GM19240 (cell line): ENCODE data around the gene WDR70.
"Not testable (repeated sequence)": the region's sequence is repeated elsewhere in the genome, so short reads cannot be mapped to it uniquely, and the experiment has no call there.

Experiments
- DNase-seq: peaks from one replicate; pipeline ENCODE4 v3.0.0; 2011; ENCODE audit warnings: low spot score; ENCODE audit not compliant: insufficient read length

WDR70 gene

GRCh38 chr5:37679326-37679725 lies 300.2 kb downstream of the WDR70 start:
- DNase-seq = not testable (repeated sequence)

DNA sequence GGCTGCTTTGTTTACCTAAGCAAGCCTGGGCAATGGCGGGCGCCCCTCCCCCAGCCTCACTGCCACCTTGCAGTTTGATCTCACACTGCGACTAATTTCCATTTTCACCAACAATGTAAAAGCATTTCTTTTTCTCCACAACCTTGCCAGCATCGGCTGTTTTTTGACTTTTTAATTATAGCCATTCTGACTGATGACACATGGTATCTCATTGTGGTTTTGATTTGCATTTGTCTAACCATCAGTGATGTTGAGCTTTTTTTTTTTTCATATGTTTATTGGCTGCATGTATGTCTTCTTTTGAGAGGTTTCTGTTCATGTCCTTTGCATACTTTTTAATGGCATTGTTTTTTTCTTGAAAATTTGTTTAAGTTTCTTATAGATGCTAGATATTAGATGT lies 300.8 kb downstream of the WDR70 start:
- DNase-seq = not testable (repeated sequence)

- no peak for DNase-seq
Measured at GRCh38 chr5:37683072-37683471, 304.0 kb downstream of the WDR70 start.

GRCh38 chr5:37685211-37685610 lies 306.1 kb downstream of the WDR70 start:
- no peak for DNase-seq

GRCh38 chr5:37685816-37686215 lies 306.7 kb downstream of the WDR70 start:
- no peak for DNase-seq

DNA sequence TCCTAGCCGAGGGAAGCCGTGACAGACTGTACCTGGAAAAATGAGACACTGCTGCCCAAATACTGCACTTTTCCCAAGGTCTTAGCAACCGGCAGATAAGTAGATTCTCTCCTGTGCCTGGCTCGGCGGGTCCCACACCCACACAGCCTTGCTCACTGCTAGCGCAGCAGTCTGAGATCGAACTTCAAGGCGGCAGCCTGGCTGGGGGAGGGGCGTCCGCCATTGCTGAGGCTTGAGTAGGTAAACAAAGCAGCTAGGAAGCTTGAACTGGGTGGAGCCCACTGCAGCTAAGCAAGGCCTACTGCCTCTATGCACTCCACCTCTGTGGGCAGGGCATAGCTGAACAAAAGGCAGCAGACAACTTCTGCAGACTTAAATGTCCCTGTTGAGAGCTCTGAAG lies 309.8 kb downstream of the WDR70 start:
- not testable (repeated sequence) for DNase-seq

GRCh38 chr5:37694333-37694732 lies 315.2 kb downstream of the WDR70 start:
- DNase-seq = not testable (repeated sequence)

GRCh38 chr5:37694867-37695266 lies 315.7 kb downstream of the WDR70 start:
- no peak for DNase-seq

DNA sequence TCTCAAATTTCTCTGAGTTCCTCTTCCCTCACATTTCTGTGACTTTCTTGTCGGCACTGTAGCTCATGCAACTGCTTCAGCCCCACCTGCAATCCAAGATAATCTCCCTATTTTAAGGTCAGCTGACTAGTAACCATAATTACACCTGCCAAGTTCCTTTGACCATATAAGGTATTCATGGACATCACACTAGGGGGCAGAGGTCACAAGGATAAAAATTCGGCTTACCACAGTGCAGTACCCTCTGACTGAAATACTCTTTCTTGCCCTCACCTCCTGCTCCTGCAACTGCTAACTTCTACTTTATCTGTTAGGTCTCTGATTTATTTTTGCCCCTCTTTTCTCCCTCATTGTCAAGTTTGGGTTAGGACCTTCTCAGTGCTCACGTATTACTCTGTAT lies 316.5 kb downstream of the WDR70 start:
- no peak for DNase-seq

- no peak for DNase-seq
Measured at GRCh38 chr5:37696190-37697021, 317.3 kb downstream of the WDR70 start.

- no peak for DNase-seq
Measured at GRCh38 chr5:37701868-37702267, 322.8 kb downstream of the WDR70 start.

DNA sequence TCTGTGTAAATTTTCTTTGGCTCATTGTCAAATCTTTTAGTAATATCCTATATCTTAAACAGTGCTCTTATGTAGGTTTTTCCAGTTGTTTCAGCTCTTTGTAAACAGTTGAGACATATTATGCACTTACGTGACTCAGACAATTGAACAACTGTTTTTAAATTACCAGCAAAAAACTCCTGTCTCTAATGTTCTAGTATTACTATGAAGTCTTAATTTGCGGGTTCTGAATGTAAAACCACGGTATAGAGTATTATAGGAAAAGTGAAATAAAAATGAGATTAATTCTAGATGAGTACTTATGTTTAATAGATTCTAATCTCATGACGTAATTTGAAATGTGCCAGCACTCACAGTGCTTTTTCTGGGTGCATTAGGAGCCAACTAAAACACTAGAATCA lies 324.7 kb downstream of the WDR70 start:
- no peak for DNase-seq

DNA sequence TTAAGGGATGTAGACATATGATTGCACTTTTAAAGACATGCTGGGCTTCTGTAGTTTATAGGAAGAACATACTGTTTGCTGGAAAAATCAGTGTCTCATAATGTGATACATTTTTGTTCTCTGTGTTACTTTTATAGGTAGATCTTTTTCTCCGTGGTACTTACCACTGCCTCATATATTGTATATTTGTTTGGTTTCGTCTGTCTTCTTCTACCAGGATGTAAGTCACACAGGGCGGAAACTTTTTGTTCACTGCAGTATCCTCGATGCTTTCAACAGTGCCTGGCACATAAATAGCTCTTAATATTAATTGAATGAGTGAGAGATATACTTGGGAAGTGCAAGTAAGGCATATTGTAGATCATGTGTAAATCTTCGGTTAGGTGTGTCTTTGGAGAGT lies 325.3 kb downstream of the WDR70 start:
- DNase-seq = no peak

GRCh38 chr5:37709020-37709419 lies 329.9 kb downstream of the WDR70 start:
- DNase-seq = no peak

GRCh38 chr5:37710965-37711364 lies 331.8 kb downstream of the WDR70 start:
- no peak for DNase-seq

- no peak for DNase-seq
Measured at GRCh38 chr5:37712750-37713149, 333.6 kb downstream of the WDR70 start.

GRCh38 chr5:37714756-37715155 lies 335.6 kb downstream of the WDR70 start:
- DNase-seq = no peak

- DNase-seq = no peak
Measured at GRCh38 chr5:37715361-37715760, 336.2 kb downstream of the WDR70 start.

DNA sequence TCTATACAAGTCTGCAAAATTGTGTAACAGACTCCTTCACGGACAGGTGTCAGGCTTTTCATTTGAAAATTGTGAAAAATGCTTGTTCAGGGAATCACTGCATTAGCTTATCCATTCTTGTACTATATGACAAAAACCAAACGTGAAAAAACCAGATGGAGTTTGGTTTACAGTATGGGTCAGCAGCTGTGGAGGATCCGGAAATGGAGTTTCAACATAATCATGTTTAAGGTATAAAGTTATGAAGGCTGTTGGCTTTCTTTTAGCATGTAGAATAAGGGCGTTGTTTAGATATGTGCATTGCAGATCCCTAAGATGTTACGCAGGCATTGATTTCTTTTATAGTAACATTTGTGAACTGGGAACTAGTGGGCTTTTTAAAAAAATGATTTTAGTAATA lies 336.9 kb downstream of the WDR70 start:
- DNase-seq = no peak

DNA sequence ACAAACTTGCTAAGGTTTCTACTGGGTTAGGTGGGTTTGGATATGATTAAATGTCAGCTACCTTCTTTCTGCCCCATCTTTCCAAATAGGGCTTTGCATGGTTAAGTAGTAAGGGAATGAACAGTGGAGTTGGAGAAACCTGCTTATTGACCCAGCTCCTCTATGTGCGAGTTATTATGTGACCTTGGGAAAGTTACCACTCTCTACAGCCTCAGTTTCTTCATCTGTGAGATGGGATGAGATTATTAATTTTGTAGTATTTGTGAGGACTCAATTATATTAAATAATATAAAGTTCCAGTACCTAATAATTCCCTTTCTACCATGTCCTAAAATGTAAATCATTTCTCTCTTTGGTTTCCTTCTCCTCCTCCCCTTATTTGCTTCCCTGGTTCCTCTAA lies 337.3 kb downstream of the WDR70 start:
- no peak for DNase-seq

- DNase-seq = no peak
Measured at GRCh38 chr5:37717276-37717612, 338.1 kb downstream of the WDR70 start.

DNA sequence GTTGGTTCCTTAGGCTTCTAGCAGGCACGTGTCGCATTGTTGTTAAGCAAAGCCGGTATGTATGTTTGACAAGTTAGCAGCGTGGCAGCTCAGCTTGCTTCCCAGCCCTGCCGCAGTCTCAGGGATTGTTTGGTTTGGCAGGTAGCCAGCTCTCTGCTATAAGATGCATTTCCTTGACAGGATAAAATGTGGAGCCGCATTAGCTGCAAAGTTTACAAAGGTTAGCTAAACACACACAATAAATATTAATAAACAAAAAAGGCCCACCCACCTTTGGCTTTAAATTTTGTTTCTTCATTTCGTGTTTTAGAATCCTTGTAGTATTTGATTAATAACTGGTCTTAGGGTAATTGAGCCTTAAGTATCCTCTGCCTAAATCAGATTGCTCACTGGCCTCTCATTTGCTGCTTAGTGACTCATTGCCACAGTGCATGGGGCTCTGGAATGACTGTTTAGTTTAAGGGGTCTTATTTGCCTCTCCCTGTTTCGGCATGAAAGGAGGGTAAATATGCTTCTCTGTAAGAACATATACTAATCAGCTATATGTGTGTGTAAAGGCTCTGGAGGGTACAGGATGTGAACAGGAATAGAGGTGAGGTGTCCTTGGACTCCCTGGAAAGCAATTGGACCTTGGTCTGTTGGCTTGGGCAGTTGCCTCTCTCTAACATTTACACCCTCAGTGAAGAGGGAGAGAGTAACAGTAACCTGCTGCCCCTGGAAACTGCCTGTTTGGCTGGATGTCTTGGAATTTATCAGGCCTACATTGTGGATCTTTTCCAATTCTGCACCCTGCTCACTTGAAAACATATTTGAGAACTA lies 338.7 kb downstream of the WDR70 start:
- no peak for DNase-seq

DNA sequence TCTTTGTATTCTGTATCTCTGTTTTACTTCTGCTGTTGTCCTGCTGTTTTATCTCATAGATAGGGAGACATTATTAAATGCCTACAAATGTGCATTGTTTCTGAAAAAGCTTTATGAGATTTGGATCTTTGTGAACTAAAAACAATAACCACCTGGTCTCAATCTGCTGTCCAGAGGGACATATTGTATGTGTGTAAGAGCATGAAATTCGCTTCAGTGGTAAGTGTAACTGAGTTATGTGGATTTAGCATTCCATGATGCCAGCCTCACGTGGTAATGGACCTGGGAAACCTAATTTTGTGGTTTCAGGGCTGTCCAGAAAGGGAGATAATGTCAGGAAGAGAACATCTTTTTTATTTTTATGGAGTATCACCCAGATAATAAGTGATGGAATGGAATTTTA lies 341.4 kb downstream of the WDR70 start:
- DNase-seq = no peak
